Type B pancreatic cell (in vitro differentiated cells): Measurements from ENCODE around the gene TYW3. TPM values are rescaled to one million over a fixed set of nuclear protein-coding genes. Genes with fewer than 3 reads are reported as not detected.
A peak's percentile ranks its signal among the peaks of the same experiment; 100 is the strongest.
"Not testable (repeated sequence)": the region's sequence is repeated elsewhere in the genome, so short reads cannot be mapped to it uniquely, and the experiment has no call there.

Experiments
- DNase-seq: peaks from one replicate; pipeline ENCODE4 v3.0.0; 2021; ENCODE audit warnings: mixed read lengths; ENCODE audit not compliant: unreplicated experiment; ENCODE audit errors: extremely low spot score
- H3K27ac Mint-ChIP-seq: 2 replicates; pipeline ENCODE4 v1.8.0; 2021; ENCODE audit warnings: mild to moderate bottlenecking, mixed read lengths
- H3K27me3 Mint-ChIP-seq: 2 replicates; pipeline ENCODE4 v1.8.0; 2021; ENCODE audit warnings: mixed read lengths
- H3K36me3 Mint-ChIP-seq: 2 replicates; pipeline ENCODE4 v1.8.0; 2021; ENCODE audit warnings: mixed read lengths
- H3K4me1 Mint-ChIP-seq: one replicate; pipeline ENCODE4 v1.8.0; 2021; ENCODE audit warnings: mixed read lengths; ENCODE audit not compliant: unreplicated experiment
- H3K4me3 Mint-ChIP-seq: 2 replicates; pipeline ENCODE4 v1.8.0; 2021; ENCODE audit warnings: mild to moderate bottlenecking, mixed read lengths
- H3K9me3 Mint-ChIP-seq: 2 replicates; pipeline ENCODE4 v1.8.0; 2021; ENCODE audit warnings: mixed read lengths
- CTCF ChIP-seq: fragments of 200-600 bp; sonication (generic); conservative IDR thresholded peaks from 2 replicates; pipeline ENCODE4 v1.5.0; 2021; ENCODE audit warnings: antibody characterized with exemption, mild to moderate bottlenecking
- total RNA-seq: library from RNA; stranded (reverse); gene quantifications from 2 replicates; pipeline ENCODE4 v1.2.1, GENCODE V29; 2021; ENCODE audit warnings: low replicate concordance

The TYW3 gene
- total RNA-seq, 1 donor from 2014 or later: 12.7 TPM

- peak overlapping the region; percentile 79 for H3K4me3 Mint-ChIP-seq
- H3K9me3 Mint-ChIP-seq: peaks cover 6% of the 10 kb centered on the region
- H3K27ac Mint-ChIP-seq: peak overlapping the region; percentile 85
- no peaks in the 10 kb centered on the region for H3K27me3 Mint-ChIP-seq
- no peak for TF ChIP-seq CTCF
- peaks cover 19% of the 10 kb centered on the region for H3K36me3 Mint-ChIP-seq
- no peak for DNase-seq
- peaks cover 18% of the 10 kb centered on the region for H3K4me1 Mint-ChIP-seq
Observed at GRCh38 chr1:74731399-74732052, 1.4 kb upstream of the TYW3 start.

DNA sequence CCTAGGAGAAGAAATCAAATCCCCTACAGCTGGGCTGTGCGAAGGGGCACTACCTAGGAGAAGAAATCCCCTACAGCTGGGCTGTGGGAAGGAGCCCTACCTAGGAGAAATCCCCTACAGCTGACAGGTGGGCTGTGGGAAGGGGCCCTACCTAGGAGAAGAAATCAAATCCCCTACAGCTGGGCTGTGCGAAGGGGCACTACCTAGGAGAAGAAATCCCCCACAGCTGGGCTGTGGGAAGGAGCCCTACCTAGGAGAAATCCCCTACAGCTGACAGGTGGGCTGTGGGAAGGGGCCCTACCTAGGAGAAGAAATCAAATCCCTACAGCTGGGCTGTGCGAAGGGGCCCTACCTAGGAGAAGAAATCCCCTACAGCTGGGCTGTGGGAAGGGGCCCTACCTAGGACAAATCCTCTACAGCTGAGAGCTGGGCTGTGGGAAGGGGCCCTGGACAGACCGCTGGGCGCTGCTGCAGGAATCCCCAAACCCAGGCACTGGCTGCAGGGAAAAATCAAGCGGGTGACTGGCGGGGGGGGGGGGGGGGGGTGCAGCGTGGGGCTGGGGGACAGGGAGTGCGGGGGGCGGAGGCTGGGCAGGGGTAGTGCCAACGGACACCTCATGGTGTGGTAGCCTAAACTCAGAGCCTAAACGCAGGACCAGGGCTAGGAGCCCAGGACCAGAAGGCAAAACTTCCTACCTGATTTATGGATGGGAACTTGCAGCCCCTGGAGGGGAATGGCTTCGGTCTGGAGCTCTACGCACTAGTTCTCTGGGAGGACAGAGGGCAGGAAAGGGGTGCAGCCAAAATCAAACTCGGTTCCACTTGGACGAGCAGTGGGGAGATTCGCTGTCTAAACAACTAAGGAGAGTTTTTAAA, 643 bp upstream of the TYW3 start:
- DNase-seq, H3K9me3 Mint-ChIP-seq, H3K27me3 Mint-ChIP-seq: not testable (repeated sequence)
- Mint-ChIP-seq H3K36me3 (peaks cover 14% of the 10 kb centered on the region), H3K4me3 (peak overlapping the region; percentile 99), H3K4me1 (peaks cover 18% of the 10 kb centered on the region), H3K27ac (peak overlapping the region; percentile 94)

- Mint-ChIP-seq H3K27me3 (no peaks in the 10 kb centered on the region), H3K4me1 (peaks cover 18% of the 10 kb centered on the region), H3K9me3 (no peaks in the 10 kb centered on the region), H3K27ac (peak overlapping the region; percentile 94), H3K36me3 (peaks cover 21% of the 10 kb centered on the region), H3K4me3 (peak overlapping the region; percentile 99)
- DNase-seq: no peak
- TF ChIP-seq CTCF: peak; percentile 75
Observed at GRCh38 chr1:74733604-74734484, 892 bp downstream of the TYW3 start.

DNA sequence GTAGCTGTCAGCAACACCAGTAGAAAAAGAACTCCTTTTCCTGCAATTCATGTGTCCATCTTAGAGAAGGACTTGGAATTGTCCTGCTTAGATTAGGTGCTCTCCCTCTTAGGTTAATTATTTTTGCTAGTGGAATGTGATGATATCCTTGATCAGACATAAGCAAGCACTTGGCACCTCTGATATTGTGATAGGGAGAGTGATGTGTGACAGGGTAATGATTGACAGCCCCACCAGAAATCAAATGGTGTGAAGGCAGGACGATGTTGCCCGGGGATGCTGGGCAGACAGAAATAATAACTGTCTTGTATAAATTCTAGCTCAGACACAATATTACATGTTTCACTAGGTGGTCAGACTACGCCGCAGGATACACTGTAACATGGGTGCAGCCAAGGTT, 4.4 kb downstream of the TYW3 start:
- no peak overlapping the region for H3K4me3 Mint-ChIP-seq
- peaks cover 6% of the 10 kb centered on the region for H3K9me3 Mint-ChIP-seq
- peaks cover 11% of the 10 kb centered on the region for H3K4me1 Mint-ChIP-seq
- no peak for DNase-seq
- H3K27ac Mint-ChIP-seq: no peak overlapping the region
- peaks cover 33% of the 10 kb centered on the region for H3K36me3 Mint-ChIP-seq
- H3K27me3 Mint-ChIP-seq: no peaks in the 10 kb centered on the region
- no peak for TF ChIP-seq CTCF

- H3K27me3 Mint-ChIP-seq, H3K4me1 Mint-ChIP-seq, H3K27ac Mint-ChIP-seq, DNase-seq, H3K9me3 Mint-ChIP-seq, H3K4me3 Mint-ChIP-seq: not testable (repeated sequence)
- H3K36me3 Mint-ChIP-seq: peaks cover 51% of the 10 kb centered on the region
Observed at GRCh38 chr1:74740307-74740980, 7.5 kb downstream of the TYW3 start.

DNA sequence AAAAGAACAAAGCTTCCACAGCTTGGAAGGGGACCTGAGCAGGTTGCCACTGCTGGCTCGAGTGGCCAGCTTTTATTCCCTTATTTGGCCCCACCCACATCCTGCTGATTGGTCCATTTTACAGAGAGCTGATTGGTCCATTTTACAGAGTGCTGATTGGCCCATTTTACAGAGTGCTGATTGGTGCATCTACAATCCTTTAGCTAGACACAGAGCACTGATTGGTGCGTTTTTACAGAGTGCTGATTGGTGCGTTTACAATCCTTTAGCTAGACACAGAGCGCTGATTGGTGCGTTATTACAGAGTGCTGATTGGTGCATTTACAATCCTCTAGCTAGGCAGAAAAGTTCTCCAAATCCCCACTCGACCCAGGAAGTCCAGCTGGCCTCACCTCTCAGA, 12.3 kb downstream of the TYW3 start:
- not testable (repeated sequence) for H3K4me3 Mint-ChIP-seq, H3K27me3 Mint-ChIP-seq, H3K9me3 Mint-ChIP-seq, DNase-seq, H3K4me1 Mint-ChIP-seq, H3K27ac Mint-ChIP-seq
- H3K36me3 Mint-ChIP-seq: peaks cover 28% of the 10 kb centered on the region
